Urothelium cell line (cell line): ENCODE data around the gene SKP2.
"Not testable (repeated sequence)": the region's sequence is repeated elsewhere in the genome, so short reads cannot be mapped to it uniquely, and the experiment has no call there.

ENCODE experiments used
- DNase-seq: peaks from one replicate; pipeline ENCODE4 v3.0.0; 2011; ENCODE audit warnings: low spot score, mixed read lengths
- FAIRE-seq: peaks from 2 replicates; lab custom pipeline; 2011; peaks lifted over from hg19 to GRCh38; lab: Jason Lieb, UNC

SKP2 gene

DNA sequence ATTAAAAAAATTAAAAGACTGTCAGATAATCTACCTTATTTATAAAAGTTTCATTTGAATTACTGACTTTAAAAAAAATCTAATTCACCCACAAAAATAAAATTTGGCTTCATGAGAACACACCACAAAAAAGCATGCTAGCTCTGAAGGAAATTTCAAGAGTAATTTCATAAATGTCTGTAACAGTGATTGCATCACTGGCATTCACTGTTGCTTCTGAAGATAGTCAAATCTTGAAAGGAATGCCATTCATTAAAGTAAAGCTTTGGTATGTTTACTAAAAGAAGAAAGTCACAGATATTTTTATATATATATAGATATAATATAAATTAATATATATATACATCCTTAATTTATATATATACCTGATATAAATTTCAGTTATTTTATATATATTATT is 46.4 kb downstream of the SKP2 start:
- DNase-seq (no peak), FAIRE-seq (no peak)

DNA sequence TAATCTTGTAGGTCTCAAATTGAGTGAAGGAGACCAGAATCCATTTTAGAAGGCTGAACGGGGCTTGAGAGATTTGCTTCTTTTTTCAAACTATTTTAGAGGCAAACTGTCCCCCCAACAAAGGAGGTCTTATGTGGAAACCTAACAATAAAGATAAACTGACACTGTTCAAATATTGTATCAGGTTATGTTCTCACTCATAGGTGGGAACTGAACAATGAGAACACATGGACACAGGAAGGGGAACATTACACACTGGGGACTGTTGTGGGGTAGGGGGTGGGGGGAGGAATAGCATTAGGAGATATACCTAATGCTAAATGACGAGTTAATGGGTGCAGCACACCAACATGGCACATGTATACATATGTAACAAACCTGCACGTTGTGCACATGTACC is 46.9 kb downstream of the SKP2 start:
- not testable (repeated sequence) for DNase-seq, FAIRE-seq

DNA sequence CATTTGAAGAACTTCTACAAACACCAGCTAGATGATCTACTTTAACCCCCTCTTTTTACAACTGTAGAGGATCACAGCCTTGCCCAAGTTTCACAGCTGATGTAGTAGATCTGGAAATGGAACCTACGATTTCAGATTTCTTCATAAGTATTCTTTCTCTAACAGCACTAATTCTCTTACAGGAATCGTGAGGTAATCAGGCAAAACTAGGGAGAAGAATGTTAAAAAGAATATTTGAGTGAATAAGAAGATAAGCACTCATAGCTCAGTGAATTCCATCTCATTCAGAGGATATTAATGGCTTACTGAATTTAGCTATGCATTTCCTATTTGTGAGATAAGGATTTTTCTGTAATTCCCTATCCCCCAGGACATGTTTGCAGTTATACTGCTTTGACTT is 47.7 kb downstream of the SKP2 start:
- DNase-seq = no peak
- no peak for FAIRE-seq

DNA sequence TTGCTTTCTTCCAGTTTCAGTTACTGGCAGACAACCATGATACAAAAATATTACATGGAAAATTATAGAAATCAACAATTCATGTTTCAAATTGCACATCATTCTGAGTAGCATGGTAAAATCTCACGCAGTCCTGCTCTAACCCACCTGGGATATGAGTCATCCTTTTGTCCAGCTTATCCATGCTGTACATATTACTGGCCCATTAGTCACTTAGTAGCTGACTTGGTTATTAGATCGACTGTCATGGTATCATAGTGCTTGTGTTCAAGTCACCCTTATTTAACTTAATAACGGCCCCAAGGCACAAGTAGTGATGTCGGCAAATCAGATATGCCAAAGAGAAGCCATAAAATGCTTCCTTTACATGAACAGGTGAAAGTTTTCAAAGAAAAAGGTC is 48.6 kb downstream of the SKP2 start:
- DNase-seq (peak; percentile 6), FAIRE-seq (peak; percentile 56)

DNA sequence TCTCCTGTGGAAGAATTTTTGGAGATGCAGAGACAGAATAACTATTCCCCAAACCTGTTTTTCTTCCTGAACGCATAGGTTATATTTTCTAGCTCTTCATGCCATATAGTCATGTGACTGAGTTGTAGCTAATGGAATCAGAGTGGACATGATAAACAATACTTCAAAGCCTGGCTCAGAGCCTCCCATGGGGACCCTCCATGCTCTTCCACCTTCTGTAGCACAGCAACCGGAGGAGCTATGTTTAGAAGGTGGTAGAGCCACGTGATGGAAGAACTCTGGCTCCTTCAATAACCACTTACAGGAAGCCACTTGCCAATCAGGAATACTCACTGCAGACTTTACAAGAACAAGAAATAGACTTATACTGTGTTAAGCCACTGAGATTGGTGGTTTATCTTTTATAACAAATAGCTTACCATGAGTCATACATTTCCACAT is 50.6 kb downstream of the SKP2 start:
- DNase-seq = no peak
- FAIRE-seq = no peak

DNA sequence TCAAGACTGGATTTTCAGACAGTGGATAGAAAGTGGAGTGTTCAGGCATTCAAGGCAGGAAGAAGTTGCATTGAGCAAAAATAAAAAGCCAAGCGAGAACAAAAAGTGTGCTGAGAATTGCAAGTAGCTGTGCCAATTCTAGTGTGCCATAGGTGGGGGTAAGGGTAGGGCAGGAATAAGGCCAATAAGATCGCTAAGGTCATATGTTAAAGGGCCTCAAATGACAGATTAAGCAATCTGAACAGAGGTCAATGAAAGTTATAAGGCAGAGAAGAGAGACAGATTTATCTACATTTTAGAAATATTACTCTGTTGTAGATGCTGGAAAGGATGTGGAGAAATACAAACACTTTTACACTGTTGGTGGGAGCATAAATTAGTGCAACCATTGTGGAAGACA is 53.4 kb downstream of the SKP2 start:
- no peak for DNase-seq
- no peak for FAIRE-seq

DNA sequence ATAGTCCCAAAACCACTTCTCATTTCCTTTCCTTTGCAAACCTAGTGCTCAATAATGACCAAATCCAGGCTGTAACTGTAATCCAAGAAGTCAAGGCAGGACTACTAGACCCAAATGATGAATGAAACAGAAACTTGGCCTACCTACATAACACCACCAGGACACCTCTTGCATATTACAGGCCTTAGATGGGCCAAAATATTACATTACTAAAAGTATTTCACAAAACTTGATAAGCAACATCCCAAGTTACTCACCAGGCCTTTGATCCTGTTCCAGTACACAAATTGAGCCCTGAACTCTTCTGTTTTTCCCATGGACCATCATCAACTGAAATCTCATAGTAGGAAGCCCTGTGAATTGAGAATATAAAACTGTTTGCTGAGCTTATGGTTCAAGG is 55.0 kb downstream of the SKP2 start:
- FAIRE-seq (no peak), DNase-seq (no peak)

DNA sequence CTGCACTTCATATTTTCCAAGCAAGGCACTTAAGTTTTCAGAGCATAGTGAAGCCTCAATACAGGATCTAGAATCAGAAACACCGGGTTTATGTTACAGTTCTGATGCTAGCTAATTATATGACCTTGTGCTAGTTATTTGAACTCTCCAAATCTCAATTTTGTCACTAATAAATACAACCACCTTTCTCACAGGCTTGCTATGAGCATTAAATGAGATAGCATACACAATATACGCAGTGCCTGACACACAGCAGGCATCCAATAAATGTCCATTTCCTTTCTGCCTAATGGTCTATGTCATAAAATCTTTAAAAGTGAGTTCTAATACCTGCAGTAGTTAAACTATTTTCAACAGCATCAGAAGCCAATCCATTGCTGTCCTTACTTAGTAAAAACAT is 56.9 kb downstream of the SKP2 start:
- DNase-seq (no peak), FAIRE-seq (no peak)

DNA sequence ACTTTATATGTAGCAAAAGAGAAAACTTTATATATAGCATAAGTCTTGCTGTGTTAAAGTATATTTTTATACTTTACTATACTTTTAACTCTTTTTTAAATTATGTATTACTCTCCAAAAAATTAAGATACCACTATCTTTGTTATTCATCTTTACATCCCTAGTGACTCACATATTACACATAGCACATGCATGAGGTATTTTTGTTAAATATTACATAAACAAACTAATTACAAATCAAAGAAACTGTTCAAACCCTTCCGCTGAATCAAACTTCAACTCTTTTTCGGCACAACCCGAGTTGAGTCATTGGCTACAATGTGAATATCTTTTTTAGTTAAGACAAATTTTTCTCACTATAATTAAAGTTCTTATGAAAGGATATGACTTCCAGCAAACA is 57.8 kb downstream of the SKP2 start:
- FAIRE-seq = no peak
- no peak for DNase-seq

DNA sequence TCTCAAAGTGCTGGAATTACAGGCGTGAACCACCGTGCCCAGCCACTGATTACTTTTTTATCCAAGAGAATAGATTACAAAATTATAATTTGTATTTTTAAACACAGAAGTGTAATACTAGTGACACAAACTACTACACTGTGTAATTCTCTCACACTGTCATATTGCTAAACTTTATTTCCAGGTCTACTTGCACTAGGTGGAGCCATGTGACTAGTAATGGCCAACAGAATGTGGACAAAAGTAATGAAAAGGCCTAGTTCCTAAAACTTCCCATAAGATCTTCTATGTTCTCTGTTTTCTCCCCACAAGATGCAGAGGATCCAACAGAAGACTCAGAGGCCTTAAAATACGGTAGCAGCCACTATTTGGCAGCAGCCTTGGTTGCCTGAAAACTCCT is 62.5 kb downstream of the SKP2 start:
- DNase-seq = no peak
- no peak for FAIRE-seq

DNA sequence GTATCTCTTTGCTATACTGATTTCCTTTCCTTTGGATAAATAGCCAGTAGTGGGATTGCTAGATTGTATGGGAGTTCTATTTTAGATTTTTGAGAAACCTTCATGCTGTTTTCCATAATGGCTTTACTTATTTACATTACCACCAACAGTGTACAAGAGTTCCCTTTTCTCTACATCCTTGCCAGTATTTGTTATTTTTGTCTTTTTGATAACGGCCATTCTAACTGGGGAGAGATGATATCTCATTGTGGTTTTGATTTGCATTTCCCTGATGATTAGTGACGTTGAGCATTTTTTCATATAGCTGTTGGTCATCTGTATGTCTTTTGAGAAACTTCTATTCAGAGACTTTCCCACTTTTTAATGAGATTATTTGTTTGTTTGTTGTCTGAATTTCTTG is 64.0 kb downstream of the SKP2 start:
- FAIRE-seq = no peak
- no peak for DNase-seq

DNA sequence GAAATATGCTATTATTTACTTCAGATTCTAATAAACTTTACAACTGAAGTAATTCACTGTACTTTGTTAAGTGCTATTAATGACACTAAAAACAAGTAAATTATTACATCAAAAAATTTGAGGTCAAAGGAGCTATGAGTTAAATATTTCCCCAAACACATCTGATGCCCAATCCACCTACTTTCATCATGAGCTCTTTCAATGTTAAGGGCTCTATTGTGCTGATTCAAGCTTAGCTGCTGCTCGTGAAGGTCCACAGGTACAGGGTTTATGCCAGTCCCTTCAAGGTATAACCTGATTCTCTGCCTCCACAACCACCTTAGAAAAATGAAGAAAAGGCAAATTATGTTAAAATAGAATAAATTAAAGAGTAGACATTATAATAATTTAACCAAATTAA is 65.7 kb downstream of the SKP2 start:
- FAIRE-seq = no peak

DNA sequence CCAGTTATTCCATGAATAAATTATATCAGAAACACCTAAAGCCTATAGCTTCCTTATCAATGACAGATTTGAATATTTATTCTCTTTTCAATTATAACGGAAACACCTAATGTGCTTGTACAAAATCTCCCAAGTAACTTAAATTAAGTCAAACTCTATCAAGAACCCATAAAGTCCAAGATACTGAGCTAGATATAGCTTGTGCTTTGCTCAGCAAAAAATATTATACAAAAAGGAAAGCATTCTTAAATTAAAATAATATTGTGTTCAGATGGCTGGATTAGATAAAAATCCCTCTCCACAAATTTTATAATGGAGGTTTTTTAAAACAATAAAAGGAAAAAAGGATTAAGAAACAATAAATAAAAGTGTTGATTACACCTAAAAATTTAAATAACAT is 66.1 kb downstream of the SKP2 start:
- DNase-seq (no peak), FAIRE-seq (no peak)

More for the DNA sequence above, 65.7 kb downstream of the SKP2 start:
- no peak for DNase-seq

DNA sequence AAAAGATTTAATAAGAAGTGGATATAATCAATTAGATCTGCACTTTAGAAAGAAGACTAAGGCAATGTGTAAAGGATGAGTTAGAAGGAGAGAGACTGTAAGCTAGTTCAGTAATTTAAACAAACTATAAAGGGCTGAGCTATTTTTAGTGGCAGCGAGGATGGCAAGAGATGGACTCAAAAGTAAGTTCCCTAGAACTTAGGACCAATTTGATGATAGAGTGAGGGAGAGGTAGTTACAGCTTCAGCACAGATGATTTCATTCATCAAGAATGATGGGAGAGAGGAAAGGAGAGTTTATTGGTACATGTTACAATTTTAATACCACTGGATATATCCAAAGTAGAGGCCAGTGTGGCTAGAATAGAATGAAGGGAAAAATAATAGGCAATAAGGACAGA is 70.7 kb downstream of the SKP2 start:
- DNase-seq (no peak), FAIRE-seq (no peak)

DNA sequence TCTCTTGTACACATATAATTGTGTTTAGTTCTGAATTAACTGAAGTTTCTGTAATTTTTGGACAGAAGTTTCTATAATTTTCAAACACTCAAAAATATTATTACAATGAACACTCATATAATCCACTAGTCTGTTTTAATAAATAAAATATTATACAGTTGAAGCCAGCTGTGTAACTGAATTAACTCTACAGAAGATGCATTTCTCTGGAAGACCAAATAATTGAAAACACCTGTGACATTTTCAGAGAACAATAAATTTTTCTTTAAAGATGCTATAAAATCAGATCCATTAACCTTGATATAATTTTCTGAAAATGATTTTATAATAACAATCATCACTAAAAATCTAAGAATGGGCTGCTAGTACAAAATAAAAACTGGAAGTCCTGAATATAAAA is 75.1 kb downstream of the SKP2 start:
- DNase-seq = no peak
- FAIRE-seq = no peak

DNA sequence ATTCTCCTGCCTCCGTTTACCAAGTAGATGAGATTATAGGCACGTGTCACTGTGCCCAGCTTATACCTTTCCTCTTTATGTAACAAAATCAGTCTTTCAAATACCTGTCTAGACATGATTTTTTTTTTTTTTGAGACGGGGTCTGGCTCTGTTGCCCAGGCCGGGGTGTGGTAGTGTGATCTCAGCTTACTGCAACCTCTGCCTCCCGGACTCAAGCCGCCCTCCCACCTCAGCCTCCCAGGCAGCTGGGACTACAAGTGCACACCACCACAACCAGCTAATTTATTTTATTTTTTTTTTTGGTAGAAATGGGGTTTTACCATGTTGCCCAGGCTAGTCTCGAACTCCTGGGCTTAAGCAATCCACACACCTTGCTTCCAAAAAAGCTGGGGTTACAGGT is 76.6 kb downstream of the SKP2 start:
- FAIRE-seq = no peak
- DNase-seq = no peak

DNA sequence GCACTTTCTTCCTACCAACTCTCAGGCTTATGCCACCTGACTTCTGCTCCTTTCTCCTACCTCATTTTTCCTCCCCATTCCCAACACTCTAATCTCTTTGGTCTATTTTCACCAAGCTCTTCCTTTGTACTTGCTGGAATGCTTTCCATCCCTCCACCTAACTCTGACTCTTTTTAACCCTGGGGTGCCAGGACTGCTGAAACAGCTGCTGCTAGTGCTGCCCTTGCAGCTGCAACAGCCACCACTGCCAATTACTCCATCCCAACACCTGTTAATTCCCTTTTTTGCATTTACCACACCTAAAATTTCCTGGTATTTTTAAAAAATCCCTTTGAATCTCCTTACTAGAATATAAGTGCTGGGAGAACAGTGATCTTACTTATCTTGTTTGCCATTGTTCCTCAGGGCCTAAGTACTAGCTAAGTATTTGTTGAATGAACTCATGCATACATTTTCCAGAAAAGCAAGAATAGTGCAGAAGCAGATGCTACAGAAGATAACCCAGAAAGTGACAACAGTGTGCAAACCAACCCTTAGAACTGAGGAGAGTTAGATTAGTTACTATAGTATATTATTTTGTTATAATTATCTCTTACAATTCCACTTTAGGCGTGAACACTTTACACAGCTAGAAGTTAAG is 78.4 kb downstream of the SKP2 start:
- FAIRE-seq (no peak), DNase-seq (no peak)

DNA sequence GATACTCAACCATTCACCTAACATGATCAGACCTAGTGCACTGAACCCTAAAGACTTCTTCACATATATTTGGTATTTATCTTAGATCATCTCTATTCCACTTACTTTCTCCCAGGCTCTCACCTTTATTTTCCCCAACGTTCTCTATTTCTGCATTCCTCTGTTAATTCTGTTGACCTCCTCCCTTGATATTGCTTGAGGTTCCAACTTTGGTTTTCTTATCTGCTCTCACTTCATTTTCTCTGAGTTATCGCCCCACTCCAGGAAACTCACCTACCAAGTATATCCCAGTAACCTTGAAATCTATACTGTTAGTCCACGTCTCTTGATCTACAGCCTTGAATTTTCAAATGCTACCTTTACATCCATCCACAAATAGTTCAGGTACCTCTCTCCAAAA is 80.6 kb downstream of the SKP2 start:
- FAIRE-seq = no peak

More for the DNA sequence above, 80.6 kb downstream of the SKP2 start:
- DNase-seq = no peak
